Mucosa of descending colon (tissue), 3 donors: ENCODE data around the gene CETN2. TPM values are rescaled to one million over a fixed set of nuclear protein-coding genes. Genes with fewer than 3 reads are reported as not detected.

Experiments used
- ATAC-seq: fragments of 200-7000 bp; cut with Tn5 transposase; one replicate; pipeline ENCODE4 v1.9.1; 2020; ENCODE audit warnings: mild to moderate bottlenecking, moderate library complexity
- DNase-seq, 3 donors: peaks; one replicate each; pipeline ENCODE4 v3.0.0-alpha.2; 2020
- H3K36me3 ChIP-seq: fragments of 200-600 bp; one replicate; pipeline ENCODE4 v1.8.0; 2021; ENCODE audit warnings: low read depth, mild to moderate bottlenecking
- H3K4me1 ChIP-seq: fragments of 200-600 bp; one replicate; pipeline ENCODE4 v1.8.0; 2021; ENCODE audit warnings: low read depth, mild to moderate bottlenecking
- H3K4me3 ChIP-seq: fragments of 200-600 bp; one replicate; pipeline ENCODE4 v1.8.0; 2021; ENCODE audit warnings: mild to moderate bottlenecking
- H3K9me3 ChIP-seq: fragments of 200-600 bp; one replicate; pipeline ENCODE4 v1.8.0; 2021; ENCODE audit warnings: mild to moderate bottlenecking
- CTCF ChIP-seq: fragments of 200-600 bp; IDR thresholded peaks from one replicate; pipeline ENCODE4 v1.8.0; 2022; ENCODE audit warnings: antibody characterized with exemption, mild to moderate bottlenecking
- intact Hi-C, 2 donors: fragments of 100-400 bp; cut with DNase I in 1 of 2; cut with micrococcal nuclease in 1 of 2; formaldehyde crosslinking; loops; one replicate each; pipeline versions ENCODE4 v1.11.0 to v1.11.1; 2022; cut with DNase I, micrococcal nuclease
- total RNA-seq, 3 donors: library from RNA; stranded (reverse); fragmentation: NEBNext Ultra II Directional in 2 of 3; extraction: Animal tissue kit (Norgen Biotek cat#: 25700) in 2 of 3; gene quantifications; one replicate each; pipeline versions ENCODE4 v1.2.1 to v1.2.4, GENCODE V29; 2021 to 2023
- donor health status: DM: no; HTN: no; CAD: no; lungs with moderate emphysema.
- donor health status: DM: no; HTN: no; CAD: no.
- donor health status: DM: no; HTN: yes; CAD: no.

Gene CETN2
- total RNA-seq, 3 donors from 2014 or later = 10.9 to 25.3 (median 17.7) TPM

GRCh38 chrX:152819732-152820131 lies 10.8 kb downstream of the CETN2 start:
- intact Hi-C loops = no loop called here
- no peaks in the 10 kb centered on the region for H3K9me3 ChIP-seq
- H3K4me1 ChIP-seq = no peaks in the 10 kb centered on the region
- H3K36me3 ChIP-seq = no peaks in the 10 kb centered on the region
- TF ChIP-seq CTCF = no peak
- ATAC-seq (no peak), DNase-seq (no peak)
- no peak overlapping the region for H3K4me3 ChIP-seq

- intact Hi-C loops = no loop called here
- H3K4me1 ChIP-seq = no peaks in the 10 kb centered on the region
- no peak overlapping the region for H3K4me3 ChIP-seq
- H3K36me3 ChIP-seq = no peaks in the 10 kb centered on the region
- DNase-seq = no peak
- no peak for ATAC-seq
- TF ChIP-seq CTCF = no peak
- no peaks in the 10 kb centered on the region for H3K9me3 ChIP-seq
Measured at GRCh38 chrX:152819266-152819665, 11.3 kb downstream of the CETN2 start.

- H3K4me1 ChIP-seq = no peaks in the 10 kb centered on the region
- H3K9me3 ChIP-seq = no peaks in the 10 kb centered on the region
- DNase-seq (no peak), ATAC-seq (no peak)
- no peaks in the 10 kb centered on the region for H3K36me3 ChIP-seq
- intact Hi-C loops = no loop called here
- TF ChIP-seq CTCF = no peak
- H3K4me3 ChIP-seq = no peak overlapping the region
Measured at GRCh38 chrX:152818356-152818755, 12.2 kb downstream of the CETN2 start.

- DNase-seq (peak in 2 of 3 donors; percentile 24 to 56), ATAC-seq (peak; percentile 53)
- TF ChIP-seq CTCF = no peak
- Histone ChIP-seq H3K4me3 (no peak overlapping the region), H3K9me3 (no peaks in the 10 kb centered on the region), H3K36me3 (no peaks in the 10 kb centered on the region), H3K4me1 (no peaks in the 10 kb centered on the region)
- intact Hi-C loops = no loop called here
Measured at GRCh38 chrX:152817078-152817764, 13.3 kb downstream of the CETN2 start.

- no peak for TF ChIP-seq CTCF
- H3K9me3 ChIP-seq = no peaks in the 10 kb centered on the region
- H3K36me3 ChIP-seq = no peaks in the 10 kb centered on the region
- DNase-seq (no peak), ATAC-seq (peak; percentile 47)
- H3K4me3 ChIP-seq = no peak overlapping the region
- no peaks in the 10 kb centered on the region for H3K4me1 ChIP-seq
- intact Hi-C loops = no loop called here
Measured at GRCh38 chrX:152814048-152814447, 16.5 kb downstream of the CETN2 start.
